Measurements from ENCODE around the gene GPC6.
A peak's percentile ranks its signal among the peaks of the same experiment; 100 is the strongest.

GPC6 gene

DNA sequence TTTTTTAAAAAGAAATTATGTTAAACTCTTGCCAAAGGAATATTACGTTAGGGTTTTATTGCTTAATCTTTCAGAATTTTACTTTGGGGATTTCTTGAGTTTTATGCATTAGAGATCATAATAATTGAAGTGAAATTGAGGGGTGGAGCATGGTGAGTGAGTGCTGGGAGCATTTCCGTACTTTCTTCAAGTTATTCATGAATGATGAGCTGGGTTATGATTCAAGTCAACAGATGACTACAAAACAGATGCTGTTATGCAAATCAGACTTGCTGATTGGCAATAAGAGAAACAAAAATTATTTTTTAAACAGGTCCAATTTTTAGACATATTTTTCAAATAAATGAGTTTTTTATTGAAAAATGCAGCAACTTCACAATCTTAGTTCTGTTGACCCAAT lies 748.6 kb downstream of the GPC6 start:
- DNase-seq (ENCODE audit: low spot score): no peak

DNA sequence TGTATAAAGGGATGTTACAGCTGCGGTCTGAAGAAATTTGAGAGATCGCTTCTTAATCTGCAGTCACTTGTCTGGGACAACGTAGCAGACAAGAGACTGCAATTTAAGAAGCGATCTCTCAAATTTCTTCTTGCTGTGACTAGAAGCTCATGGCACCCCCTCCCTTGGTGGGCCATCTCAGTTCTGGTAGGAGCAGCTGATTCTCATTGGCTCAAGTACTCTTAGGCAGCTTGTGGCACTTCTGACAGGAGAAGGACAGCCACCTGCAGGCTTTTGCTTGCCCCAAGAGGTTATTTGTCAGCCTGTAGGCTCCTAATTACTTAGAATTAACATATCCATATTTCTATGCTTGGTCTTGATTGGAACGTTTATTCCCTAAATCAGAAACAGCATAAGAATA lies 749.9 kb downstream of the GPC6 start:
- no peak for DNase-seq (ENCODE audit: low spot score)

DNA sequence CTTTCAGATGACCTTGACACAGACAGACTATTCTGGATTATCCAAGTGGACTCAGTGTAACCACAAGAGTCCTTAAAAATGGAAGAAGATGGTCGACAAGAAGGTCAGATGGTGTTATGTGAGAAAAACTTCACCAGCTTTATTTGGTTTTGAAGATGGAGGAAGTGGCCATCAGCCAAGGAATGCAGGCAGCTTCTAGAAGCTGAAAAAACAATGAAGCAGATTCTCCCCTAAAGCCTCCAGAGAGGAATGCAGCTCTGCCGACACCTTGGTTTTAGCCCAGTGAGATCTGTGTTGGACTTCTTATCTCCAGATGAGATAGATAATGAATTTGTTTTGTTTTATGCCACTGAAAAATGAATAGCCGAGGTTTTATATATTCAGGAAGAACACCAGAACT lies 751.4 kb downstream of the GPC6 start:
- no peak for DNase-seq (ENCODE audit: low spot score)

DNA sequence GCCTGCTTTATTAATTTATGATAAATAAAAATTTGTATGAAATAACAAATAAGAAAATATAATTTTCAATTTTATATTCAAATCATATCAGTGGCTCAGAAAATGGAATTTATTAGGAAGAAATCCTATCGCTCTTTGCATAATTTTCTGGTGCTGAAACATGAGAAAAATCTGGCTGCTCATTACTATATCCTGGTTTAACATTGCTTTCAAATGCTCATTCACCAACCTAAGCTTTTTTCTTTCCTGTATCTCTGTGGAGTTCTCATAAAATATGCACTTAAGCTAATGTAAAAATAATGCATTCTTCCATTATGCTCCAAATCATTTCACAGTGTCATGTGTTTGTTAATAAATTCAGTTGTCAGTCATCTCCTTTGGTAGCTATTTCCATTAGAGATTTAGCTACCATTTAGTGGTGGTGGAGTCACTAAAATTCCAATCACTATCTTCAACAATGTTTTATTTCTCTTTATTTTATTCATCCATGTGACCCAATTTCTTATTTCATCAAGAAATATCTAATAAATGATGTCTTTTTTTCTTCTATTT lies 754.9 kb downstream of the GPC6 start:
- DNase-seq (ENCODE audit: low spot score): no peak

DNA sequence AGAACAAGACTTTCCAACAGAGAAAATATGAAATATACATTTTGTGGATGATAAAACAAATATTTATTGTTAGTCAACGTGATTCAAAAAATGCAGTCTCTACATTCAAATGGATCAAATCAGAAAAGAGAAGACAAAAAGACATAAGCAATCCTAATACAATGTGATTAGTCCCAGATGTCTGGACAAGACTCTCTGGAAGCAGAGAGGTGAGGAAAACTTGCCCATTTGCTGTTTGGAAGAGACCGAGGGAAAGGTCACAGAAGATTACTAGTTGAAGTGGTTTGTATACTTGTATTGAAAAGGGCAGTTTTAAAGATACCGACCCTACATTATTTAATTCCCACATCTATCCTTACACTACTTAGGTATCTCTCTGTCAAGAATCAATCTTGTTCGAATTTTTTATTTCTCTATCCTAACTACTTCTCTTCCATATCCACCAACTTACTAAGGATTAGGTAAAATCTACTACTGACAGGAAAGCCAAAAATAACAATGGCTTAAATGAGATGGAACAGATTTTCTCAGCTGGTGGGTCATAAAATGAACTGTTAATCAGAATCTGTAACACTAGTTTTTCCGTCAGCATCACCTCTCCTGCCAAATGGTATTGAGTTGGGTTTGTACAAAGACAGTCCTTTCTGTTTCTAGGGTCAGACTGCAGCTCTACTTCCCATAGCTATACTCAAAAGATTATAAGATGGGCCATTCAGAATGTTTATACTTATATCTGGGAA lies 755.7 kb downstream of the GPC6 start:
- DNase-seq (ENCODE audit: low spot score): no peak

DNA sequence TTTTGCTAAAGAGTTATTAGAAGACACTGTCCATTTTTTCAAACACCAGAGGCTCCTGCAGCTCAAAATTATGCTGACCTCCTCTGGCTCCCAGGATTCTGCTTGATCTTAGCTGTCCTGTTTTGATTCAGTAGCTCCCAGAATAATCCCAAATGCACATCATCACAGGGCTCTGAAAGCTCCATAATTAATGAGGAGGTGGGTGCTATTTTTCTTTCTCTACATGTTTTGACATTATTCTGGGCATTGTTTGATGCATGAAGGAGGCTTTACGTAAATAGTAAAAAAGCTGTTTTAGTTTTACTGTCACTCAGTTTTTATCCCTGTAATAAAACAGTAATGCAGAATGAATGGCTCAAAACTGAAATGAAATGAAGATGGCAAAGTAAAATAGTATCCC lies 757.4 kb downstream of the GPC6 start:
- no peak for DNase-seq (ENCODE audit: low spot score)

DNA sequence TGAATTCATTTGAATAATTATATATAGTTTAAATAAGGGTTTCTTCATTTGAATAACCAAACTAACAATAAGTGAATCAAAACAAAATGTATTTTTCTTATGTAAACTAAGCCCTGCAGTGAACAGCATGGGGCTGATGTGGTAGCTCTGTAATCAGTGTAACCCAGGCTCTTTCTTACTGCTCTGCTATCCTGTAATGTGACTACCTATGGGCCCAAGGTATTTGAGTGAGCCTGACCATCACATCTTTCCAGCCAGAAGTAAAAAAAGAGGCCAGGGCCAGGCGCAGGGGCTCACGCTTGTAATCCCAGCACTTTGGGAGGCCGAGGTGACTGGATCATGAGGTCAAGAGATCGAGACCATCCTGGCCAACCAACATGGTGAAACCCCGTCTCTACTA lies 758.3 kb downstream of the GPC6 start:
- no peak for DNase-seq (ENCODE audit: low spot score)

DNA sequence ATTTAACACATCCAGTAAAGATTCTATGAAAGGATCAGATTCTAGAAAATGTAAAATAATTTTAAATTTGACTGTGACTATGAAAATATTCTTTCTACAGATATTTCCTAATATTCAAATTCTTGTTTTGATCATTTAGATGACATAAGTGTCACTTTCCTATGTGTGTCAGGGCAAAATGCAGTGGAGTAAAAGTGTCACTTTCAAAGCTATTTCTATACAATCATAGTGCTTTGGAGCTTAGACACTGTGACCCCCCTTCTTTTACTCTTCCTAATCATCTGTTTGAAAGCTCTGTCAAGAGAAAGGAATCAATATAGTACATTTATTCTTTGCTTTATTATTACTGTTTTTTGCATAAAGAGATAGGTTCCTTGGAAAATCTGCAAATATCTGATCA lies 760.9 kb downstream of the GPC6 start:
- DNase-seq (ENCODE audit: low spot score): no peak

DNA sequence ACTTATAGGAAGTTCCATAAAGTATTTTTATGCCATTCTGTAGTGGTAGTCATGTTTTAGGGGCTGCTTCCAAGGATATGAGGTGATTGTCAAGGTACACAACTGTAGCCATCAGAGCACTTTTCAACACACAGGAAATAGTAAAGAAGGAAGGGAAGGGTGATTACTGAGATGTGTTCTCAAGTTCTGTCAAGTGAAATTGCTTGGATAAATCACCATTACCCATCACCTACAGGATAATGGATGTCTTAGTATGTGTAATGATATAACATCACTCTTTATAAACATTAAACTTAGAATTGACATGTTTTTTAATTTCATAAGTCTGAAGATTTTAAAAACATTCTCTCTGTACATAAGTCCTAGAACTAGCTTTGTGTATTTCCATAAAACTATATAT lies 765.0 kb downstream of the GPC6 start:
- DNase-seq (ENCODE audit: low spot score): no peak

DNA sequence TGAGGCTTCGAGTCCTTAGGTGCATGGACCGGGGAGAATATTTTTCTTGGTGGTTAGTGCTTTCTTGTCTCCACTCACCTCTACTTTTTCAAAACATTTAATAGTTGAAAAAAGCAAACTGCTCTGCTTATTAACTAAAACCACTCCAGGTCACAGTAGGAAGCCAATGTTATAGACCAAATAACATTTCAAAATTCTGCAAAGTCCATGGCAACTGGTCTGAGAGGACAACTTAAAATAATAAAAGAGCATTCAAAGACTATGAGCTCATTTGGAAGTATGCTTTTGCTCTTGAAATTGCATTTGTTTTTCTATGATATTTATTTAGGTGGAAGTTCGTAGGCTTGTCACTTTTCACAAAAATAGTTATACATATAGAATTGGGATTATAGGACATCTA lies 769.9 kb downstream of the GPC6 start:
- no peak for DNase-seq (ENCODE audit: low spot score)

DNA sequence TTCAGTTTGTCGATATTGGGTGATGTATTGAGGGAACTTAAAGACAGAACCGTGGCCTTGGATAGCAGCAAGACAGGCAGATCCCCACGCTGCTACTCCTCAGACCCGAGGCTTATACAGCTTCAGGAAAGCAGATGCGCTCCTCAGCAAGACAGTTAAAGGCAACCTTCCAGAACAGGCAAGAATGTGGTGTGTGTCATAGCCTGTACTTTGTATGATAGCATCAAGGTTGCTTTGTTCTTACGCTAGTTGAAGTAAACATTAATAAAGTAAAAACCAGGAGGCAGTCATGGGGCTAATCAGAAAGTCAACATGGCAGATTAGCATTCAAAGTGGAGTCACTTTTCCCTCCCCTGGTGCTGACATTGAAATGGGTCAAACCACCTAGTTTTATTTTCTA lies 779.7 kb downstream of the GPC6 start:
- DNase-seq (ENCODE audit: low spot score): no peak

DNA sequence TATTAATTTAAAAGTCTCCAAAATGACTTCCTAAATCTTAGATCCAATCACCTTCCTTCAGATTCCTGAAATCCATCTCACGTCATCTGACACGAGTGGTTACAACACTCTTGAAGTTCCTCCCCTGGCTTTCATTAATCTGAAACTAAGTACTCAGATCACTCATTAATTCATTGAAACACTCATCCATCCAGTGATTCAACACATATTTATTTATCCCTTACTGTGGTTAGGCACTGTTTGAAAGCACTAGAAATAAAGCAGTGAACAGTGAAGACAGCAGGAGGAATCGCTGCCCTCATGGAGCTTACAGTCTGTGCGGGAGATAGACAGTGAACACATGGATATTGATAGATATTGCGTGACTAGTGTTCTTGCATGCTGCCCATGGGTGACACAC lies 780.5 kb downstream of the GPC6 start:
- no peak for DNase-seq (ENCODE audit: low spot score)

DNA sequence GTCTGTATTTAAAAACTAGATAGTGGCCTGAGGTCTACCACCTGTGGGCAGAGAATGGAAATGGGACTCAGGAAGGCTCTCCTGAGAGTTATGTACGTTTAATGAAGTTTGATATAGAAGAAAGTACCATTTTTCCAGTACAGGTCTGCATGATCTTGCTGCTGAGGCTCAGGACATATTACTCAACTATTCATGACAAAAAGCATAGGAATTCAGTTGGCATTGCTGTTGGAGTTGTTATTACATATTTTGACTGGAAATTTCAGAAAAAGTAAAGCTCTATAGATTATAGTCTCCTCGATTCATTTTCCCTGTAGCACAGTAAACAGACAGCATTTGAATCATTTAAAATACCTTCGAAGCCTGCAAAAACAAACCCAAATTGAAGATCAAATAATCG lies 783.1 kb downstream of the GPC6 start:
- no peak for DNase-seq (ENCODE audit: low spot score)

DNA sequence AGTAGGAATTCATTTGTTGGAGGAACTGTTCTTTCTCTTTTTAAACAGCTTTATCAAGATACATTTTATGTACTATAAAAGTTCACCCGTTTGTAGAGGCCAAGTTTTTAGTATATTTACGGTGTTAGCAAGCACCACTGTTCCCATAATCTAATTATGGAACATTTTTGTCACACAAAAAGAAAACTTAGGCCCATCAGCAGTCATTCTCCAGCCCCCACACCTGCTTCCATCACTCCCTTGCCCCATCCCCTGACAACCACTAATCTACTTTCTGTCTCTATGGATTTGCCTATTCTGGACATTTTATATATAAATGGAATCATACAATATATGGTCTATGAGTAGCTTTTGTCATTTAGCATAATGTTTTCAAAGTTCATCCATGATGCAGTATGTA lies 787.9 kb downstream of the GPC6 start:
- no peak for DNase-seq (ENCODE audit: low spot score)

DNA sequence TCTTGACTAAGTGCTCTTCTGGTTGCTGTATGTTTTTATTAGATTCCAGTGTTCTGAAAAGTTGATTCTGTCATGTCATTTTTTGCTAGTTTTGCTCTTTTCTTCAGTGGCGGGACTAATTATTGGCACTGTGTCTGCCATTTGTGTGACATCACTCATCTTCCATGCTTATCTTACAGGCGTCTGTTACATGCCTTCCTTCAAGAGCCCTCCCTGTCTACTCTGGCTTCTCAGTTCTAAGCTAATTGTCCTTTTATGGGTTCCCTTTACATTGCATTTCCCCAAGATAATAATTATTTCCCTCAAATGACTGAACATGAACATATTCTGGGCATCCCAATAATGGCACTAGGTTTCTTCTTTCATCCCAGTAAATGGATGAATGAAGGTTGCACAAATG lies 793.8 kb downstream of the GPC6 start:
- DNase-seq (ENCODE audit: low spot score): no peak

DNA sequence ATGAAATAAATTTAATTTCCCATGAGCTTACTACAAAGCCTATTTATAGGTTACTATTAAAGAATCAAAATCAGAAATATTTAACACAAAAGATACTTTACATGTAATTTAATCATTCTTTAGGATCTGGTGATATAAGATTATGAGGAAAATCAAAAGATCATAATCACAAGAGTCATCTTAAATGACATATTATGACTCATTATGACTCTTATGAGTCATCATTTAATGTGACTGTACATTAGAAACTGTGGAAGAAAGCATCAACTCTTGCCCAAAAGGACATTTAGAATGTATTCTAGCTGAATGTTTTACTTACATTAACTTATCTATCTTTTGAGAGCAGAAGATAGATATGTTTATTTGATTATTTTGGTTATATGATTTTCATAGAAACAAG lies 794.2 kb downstream of the GPC6 start:
- peak; percentile 1 for DNase-seq (ENCODE audit: low spot score)

DNA sequence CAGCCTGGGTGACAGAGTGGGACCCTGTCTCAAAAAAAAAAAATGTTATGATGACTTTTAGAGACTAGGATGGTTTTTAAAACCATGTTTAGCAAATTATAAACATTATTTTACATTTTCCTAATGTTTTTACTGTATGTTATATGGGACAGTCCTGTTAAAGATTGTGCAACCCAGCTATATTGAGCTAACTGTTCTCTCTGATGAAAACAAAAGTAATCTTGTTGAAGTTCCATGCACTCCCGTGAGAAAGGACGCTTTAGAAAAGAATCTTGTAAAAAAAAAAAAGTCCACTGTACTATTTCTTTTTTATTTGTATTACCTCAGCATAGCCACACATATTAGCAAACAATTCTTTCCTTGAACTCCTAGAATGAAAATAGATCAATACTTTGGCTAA lies 801.6 kb downstream of the GPC6 start:
- DNase-seq (ENCODE audit: low spot score): no peak

DNA sequence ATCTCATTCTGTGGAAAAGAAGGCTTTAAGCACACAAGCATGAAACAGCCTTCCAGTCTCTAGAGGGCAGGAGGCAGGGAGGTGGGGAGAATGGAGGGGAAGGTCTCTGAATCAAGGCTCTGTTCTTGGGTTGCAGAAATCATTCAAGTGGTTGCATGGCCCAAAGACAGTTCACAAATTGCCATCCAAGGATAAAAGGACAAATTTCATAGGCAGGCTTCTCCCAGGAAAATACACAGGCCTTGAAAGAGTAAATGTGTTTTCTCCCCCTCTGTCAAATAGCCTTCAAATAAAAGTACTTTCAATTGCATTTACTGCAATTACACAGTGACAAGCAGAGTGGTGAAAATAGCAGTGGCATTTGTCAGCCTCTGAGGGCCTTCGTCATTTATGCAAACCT lies 802.0 kb downstream of the GPC6 start:
- DNase-seq (ENCODE audit: low spot score): no peak

DNA sequence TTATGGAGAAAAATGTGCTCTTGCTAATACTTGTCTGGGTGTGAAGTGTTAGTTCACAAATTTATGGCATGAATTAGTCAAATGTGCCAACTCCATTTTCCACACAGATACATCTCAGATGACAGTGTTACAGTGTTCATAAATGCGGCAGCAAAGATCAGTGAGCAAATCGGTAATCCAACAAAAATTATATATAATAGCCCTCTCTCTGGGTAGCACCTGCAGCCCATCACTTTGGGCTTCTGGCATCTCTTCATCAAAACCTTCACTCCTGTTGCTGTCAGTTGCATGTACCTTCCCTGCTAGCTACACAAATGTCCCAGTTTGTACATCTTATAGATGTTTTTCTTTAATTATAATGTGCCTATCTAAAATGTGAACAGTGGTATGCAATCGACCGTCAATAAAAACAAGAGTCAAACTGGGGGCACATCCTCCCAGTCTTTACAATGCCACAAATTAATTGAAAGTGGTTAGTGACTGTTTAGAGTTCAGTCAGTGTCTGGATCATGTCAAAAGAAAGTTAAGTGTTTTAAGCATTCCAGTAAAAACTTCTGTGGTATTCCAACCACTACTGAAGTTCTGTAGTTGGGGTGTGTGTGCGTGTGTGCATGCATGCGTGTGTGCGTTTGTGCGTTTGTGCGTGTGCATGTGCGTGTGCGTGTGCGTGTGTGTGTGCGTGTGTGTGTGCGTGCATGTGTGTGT lies 804.0 kb downstream of the GPC6 start:
- no peak for DNase-seq (ENCODE audit: low spot score)

DNA sequence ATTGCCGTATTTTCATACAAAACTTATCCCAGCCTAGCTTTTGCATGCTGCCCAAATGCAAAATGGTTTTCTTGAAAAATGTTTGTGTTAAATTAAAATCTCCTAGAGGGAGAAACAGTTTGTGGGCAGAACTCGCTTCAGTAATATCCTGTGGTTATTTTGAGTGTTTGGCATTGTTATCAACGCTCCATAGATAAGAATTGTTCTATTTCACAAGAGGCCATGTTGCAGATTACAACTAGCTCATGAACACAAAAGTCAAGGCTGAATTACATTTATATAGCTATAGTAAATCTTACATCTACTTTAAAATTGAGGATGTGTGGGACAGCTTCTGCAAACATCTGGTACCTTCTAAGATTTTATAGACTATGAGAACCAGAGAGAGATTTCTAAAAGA lies 805.0 kb downstream of the GPC6 start:
- DNase-seq (ENCODE audit: low spot score): no peak

DNA sequence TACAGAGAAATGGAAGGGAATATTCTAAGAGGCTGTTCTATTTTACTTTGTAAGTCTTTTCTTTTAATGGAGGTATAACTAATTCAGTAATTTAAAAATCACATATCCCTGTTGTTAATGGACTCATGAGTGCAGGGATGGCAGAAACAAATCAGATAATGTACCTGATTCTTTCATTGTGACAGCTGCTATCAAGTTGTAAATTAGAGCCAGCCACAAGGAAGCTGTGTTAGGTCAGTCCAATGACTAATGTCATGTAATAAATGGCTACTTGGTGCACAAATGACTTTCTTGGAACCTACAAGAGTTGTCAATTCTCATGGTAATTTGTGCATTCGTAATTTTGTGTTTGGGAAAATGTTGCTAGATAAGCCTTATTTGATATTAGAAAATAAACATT lies 806.5 kb downstream of the GPC6 start:
- DNase-seq (ENCODE audit: low spot score): no peak

DNA sequence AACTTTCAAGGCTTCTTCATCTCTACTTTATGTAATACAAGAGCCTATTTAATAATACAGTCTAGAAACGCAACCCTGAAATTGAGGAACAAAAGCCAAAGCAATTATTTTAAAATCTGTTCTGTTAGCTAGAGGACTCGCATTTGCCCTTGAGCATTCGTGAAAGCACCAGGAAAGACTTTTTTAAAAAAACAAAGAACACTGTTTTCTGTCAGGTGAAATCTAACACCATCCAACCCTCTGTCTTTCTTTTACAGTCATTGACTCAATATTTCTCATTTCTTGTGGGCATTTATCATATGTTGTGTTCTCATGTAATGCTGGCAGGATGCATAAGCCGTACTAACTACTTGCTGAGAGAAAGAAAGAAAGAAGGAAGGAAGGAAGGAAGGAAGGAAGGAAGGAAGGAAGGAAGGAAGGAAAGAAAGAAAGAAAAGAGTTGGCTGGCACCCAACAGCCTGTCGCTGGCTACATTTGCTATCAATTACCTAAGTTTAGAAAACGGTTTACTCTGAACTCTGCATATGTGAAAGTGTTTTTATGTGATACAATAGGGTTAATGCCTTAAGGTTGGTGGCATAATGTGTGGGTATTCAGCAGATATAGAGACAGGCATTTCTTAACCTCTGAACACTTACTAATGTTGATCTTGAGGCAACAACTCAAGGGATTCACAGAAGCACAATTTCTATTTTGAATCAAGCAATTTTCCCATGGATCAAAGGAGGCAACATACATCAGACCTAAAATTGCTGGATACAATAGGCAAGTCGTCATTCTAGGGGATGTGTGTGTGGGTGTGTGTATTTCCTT lies 807.4 kb downstream of the GPC6 start:
- DNase-seq (ENCODE audit: low spot score): no peak

DNA sequence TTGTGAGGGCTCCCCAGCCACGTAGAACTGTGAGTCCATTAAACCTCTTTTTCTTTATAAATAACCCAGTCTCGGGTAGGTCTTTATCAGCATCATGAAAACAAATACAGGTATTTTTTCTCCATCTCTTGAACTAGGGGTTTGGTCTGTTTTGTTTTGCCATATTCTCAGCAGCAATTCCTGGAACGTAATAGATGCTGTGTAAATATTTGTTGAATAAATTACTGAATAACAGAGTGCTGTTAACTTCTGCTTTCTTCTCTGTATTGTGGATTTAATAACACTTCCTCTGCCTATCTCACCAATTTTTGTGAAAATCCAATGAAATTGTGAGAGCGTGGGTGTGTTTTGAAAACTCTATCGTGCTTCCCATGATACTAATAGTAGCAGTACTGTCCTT lies 823.4 kb downstream of the GPC6 start:
- DNase-seq (ENCODE audit: low spot score): no peak

Measured in activated CD4-positive, alpha-beta T cell treated with anti-CD3 and anti-CD28 coated beads, Interleukin-2, Interleukin-4, amounts not matched to agents 100 ng/mL and 50 ng/mL, durations not matched to agents 16 hours and 8 hours (primary cell).